Mesendoderm (in vitro differentiated cells): ENCODE measurements around the gene MYB.

Experiments used
- DNase-seq: peaks from one replicate; pipeline ENCODE4 v3.0.0; 2013
- H2AK5ac ChIP-seq: 2 replicates; pipeline ENCODE4 v1.6.1; 2013; ENCODE audit warnings: low read length, inconsistent platforms
- H2BK120ac ChIP-seq: 2 replicates; pipeline ENCODE4 v1.6.1; 2013; ENCODE audit warnings: low read depth, mild to moderate bottlenecking, low read length, moderate library complexity, mixed read lengths
- H2BK15ac ChIP-seq: replicated peaks from 2 replicates; pipeline ENCODE4 v1.6.1; 2013; ENCODE audit warnings: low read depth, mild to moderate bottlenecking, moderate library complexity
- H2BK5ac ChIP-seq: 2 replicates; pipeline ENCODE4 v1.6.1; 2013; ENCODE audit warnings: low read length, inconsistent platforms
- H3K18ac ChIP-seq: 2 replicates; pipeline ENCODE4 v1.6.1; 2013; ENCODE audit warnings: mild to moderate bottlenecking, low read length, mixed read lengths
- H3K23ac ChIP-seq: one replicate; pipeline ENCODE4 v1.6.1; 2013; ENCODE audit warnings: low read length
- H3K27ac ChIP-seq: 2 replicates; pipeline ENCODE4 v1.5.1; 2013; ENCODE audit warnings: low read depth, mild to moderate bottlenecking, inconsistent platforms, low read length, moderate library complexity
- H3K27me3 ChIP-seq: 2 replicates; pipeline ENCODE4 v1.6.1; 2013; ENCODE audit warnings: low read length, control low read depth, mild to moderate bottlenecking, inconsistent platforms; ENCODE audit not compliant: insufficient read depth, poor library complexity
- H3K36me3 ChIP-seq: 2 replicates; pipeline ENCODE4 v1.6.1; 2013; ENCODE audit warnings: low read length, inconsistent platforms; ENCODE audit not compliant: control insufficient read depth, insufficient read depth
- H3K4ac ChIP-seq: one replicate; pipeline ENCODE4 v1.6.1; 2013; ENCODE audit warnings: low read depth, mild to moderate bottlenecking, low read length, moderate library complexity
- H3K4me1 ChIP-seq: 2 replicates; pipeline ENCODE4 v1.6.1; 2013; ENCODE audit warnings: low read depth, low read length, inconsistent platforms; ENCODE audit not compliant: control insufficient read depth
- H3K4me2 ChIP-seq: 2 replicates; pipeline ENCODE4 v1.6.1; 2013; ENCODE audit warnings: low read length
- H3K4me3 ChIP-seq: 2 replicates; pipeline ENCODE4 v1.5.1; 2013; ENCODE audit warnings: mild to moderate bottlenecking, low read length
- H3K56ac ChIP-seq: one replicate; pipeline ENCODE4 v1.6.1; 2013; ENCODE audit warnings: low read length
- H3K79me1 ChIP-seq: 2 replicates; pipeline ENCODE4 v1.6.1; 2013; ENCODE audit warnings: low read length, inconsistent platforms
- H3K79me2 ChIP-seq: 2 replicates; pipeline ENCODE4 v1.6.1; 2013; ENCODE audit warnings: mild to moderate bottlenecking, low read length; ENCODE audit not compliant: control insufficient read depth, insufficient read depth
- H3K9ac ChIP-seq: 2 replicates; pipeline ENCODE4 v1.6.1; 2013; ENCODE audit warnings: low read length, inconsistent platforms
- H4K5ac ChIP-seq: one replicate; pipeline ENCODE4 v1.6.1; 2013; ENCODE audit warnings: low read length
- H4K8ac ChIP-seq: one replicate; pipeline ENCODE4 v1.6.1; 2013; ENCODE audit warnings: low read depth, mild to moderate bottlenecking, control low read depth, low read length, moderate library complexity
- WGBS: extraction: QIAGEN DNeasy Blood & Tissue Kit; methylation state at CpG from one replicate; pipeline ENCODE4 v1.1.7; 2013; ENCODE audit warnings: low lambda C conversion rate, missing lambda C conversion rate; ENCODE audit not compliant: insufficient coverage; ENCODE audit errors: extremely low coverage; 5-methylcytosine and 5-hydroxymethylcytosine counted together

MYB gene

GRCh38 chr6:135187372-135187771 lies 6.3 kb downstream of the MYB start:
- H3K4me3 ChIP-seq = no peak overlapping the region
- H3K27me3 ChIP-seq = peaks cover 10% of the 10 kb centered on the region
- no CpG with 5 or more reads among the region's 4 CpGs for WGBS
- no peaks in the 10 kb centered on the region for H3K36me3 ChIP-seq
- H3K9ac ChIP-seq = no peak overlapping the region
- DNase-seq = no peak
- H3K56ac ChIP-seq = no peak overlapping the region
- no peak overlapping the region for H2BK15ac ChIP-seq
- H3K4ac ChIP-seq = no peak overlapping the region
- H3K79me2 ChIP-seq = no peaks in the 10 kb centered on the region
- H3K4me2 ChIP-seq = no peak overlapping the region
- H2BK5ac ChIP-seq = no peak overlapping the region
- no peak overlapping the region for H4K8ac ChIP-seq
- no peak overlapping the region for H2BK120ac ChIP-seq
- H3K27ac ChIP-seq = no peak overlapping the region
- H3K23ac ChIP-seq = no peak overlapping the region
- H2AK5ac ChIP-seq = no peak overlapping the region
- H3K18ac ChIP-seq = no peak overlapping the region
- H4K5ac ChIP-seq = no peak overlapping the region
- H3K4me1 ChIP-seq = no peaks in the 10 kb centered on the region
- no peaks in the 10 kb centered on the region for H3K79me1 ChIP-seq

- no peaks in the 10 kb centered on the region for H3K79me2 ChIP-seq
- no peak overlapping the region for H2BK5ac ChIP-seq
- peaks cover under 1% of the 10 kb centered on the region for H3K27me3 ChIP-seq
- H3K18ac ChIP-seq = no peak overlapping the region
- H3K27ac ChIP-seq = no peak overlapping the region
- no peak overlapping the region for H3K9ac ChIP-seq
- DNase-seq = no peak
- no peak overlapping the region for H3K23ac ChIP-seq
- H3K36me3 ChIP-seq = no peaks in the 10 kb centered on the region
- no peak overlapping the region for H2BK120ac ChIP-seq
- no peak overlapping the region for H4K5ac ChIP-seq
- H2AK5ac ChIP-seq = no peak overlapping the region
- no peak overlapping the region for H3K4me2 ChIP-seq
- H4K8ac ChIP-seq = no peak overlapping the region
- no peaks in the 10 kb centered on the region for H3K79me1 ChIP-seq
- H3K4me3 ChIP-seq = no peak overlapping the region
- no peak overlapping the region for H3K4ac ChIP-seq
- H2BK15ac ChIP-seq = no peak overlapping the region
- H3K56ac ChIP-seq = no peak overlapping the region
- H3K4me1 ChIP-seq = no peaks in the 10 kb centered on the region
- WGBS = no CpG with 5 or more reads among the region's 2 CpGs
Measured at GRCh38 chr6:135188718-135189117, 7.6 kb downstream of the MYB start.

GRCh38 chr6:135189344-135189743 lies 8.2 kb downstream of the MYB start:
- no peak overlapping the region for H3K4me3 ChIP-seq
- H3K9ac ChIP-seq = no peak overlapping the region
- no peak overlapping the region for H2BK120ac ChIP-seq
- H3K23ac ChIP-seq = no peak overlapping the region
- H3K36me3 ChIP-seq = no peaks in the 10 kb centered on the region
- no peak overlapping the region for H3K4ac ChIP-seq
- no peak overlapping the region for H4K8ac ChIP-seq
- no peak overlapping the region for H2BK15ac ChIP-seq
- H3K27ac ChIP-seq = no peak overlapping the region
- no peak overlapping the region for H2AK5ac ChIP-seq
- H4K5ac ChIP-seq = no peak overlapping the region
- no peaks in the 10 kb centered on the region for H3K79me2 ChIP-seq
- H3K27me3 ChIP-seq = no peaks in the 10 kb centered on the region
- H3K56ac ChIP-seq = no peak overlapping the region
- H2BK5ac ChIP-seq = no peak overlapping the region
- no CpG with 5 or more reads among the region's 1 CpG for WGBS
- no peak overlapping the region for H3K18ac ChIP-seq
- H3K4me2 ChIP-seq = no peak overlapping the region
- no peaks in the 10 kb centered on the region for H3K4me1 ChIP-seq
- H3K79me1 ChIP-seq = no peaks in the 10 kb centered on the region
- DNase-seq = no peak

- H3K79me1 ChIP-seq = no peaks in the 10 kb centered on the region
- H3K56ac ChIP-seq = no peak overlapping the region
- no peak overlapping the region for H2BK5ac ChIP-seq
- H2AK5ac ChIP-seq = no peak overlapping the region
- no peaks in the 10 kb centered on the region for H3K4me1 ChIP-seq
- H3K4me3 ChIP-seq = no peak overlapping the region
- H3K4ac ChIP-seq = no peak overlapping the region
- H2BK120ac ChIP-seq = no peak overlapping the region
- no peaks in the 10 kb centered on the region for H3K79me2 ChIP-seq
- no peak overlapping the region for H4K5ac ChIP-seq
- H3K4me2 ChIP-seq = no peak overlapping the region
- no peak for DNase-seq
- no peak overlapping the region for H3K9ac ChIP-seq
- no peak overlapping the region for H2BK15ac ChIP-seq
- no peaks in the 10 kb centered on the region for H3K36me3 ChIP-seq
- no CpG with 5 or more reads among the region's 10 CpGs for WGBS
- no peak overlapping the region for H3K23ac ChIP-seq
- H3K27ac ChIP-seq = no peak overlapping the region
- H4K8ac ChIP-seq = no peak overlapping the region
- H3K27me3 ChIP-seq = no peaks in the 10 kb centered on the region
- H3K18ac ChIP-seq = no peak overlapping the region
Measured at GRCh38 chr6:135191508-135192255, 10.6 kb downstream of the MYB start.

GRCh38 chr6:135192256-135193174 lies 11.4 kb downstream of the MYB start:
- no peak overlapping the region for H2BK15ac ChIP-seq
- no peaks in the 10 kb centered on the region for H3K27me3 ChIP-seq
- no peak overlapping the region for H3K23ac ChIP-seq
- no peak overlapping the region for H4K5ac ChIP-seq
- H3K27ac ChIP-seq = no peak overlapping the region
- no peak for DNase-seq
- H3K4ac ChIP-seq = no peak overlapping the region
- H2BK5ac ChIP-seq = no peak overlapping the region
- no CpG with 5 or more reads among the region's 13 CpGs for whole genome bisulfite sequencing
- H2BK120ac ChIP-seq = no peak overlapping the region
- H3K4me2 ChIP-seq = no peak overlapping the region
- H3K79me1 ChIP-seq = no peaks in the 10 kb centered on the region
- no peak overlapping the region for H3K9ac ChIP-seq
- H3K4me3 ChIP-seq = no peak overlapping the region
- H2AK5ac ChIP-seq = no peak overlapping the region
- H3K56ac ChIP-seq = no peak overlapping the region
- H4K8ac ChIP-seq = no peak overlapping the region
- H3K79me2 ChIP-seq = no peaks in the 10 kb centered on the region
- no peaks in the 10 kb centered on the region for H3K36me3 ChIP-seq
- no peak overlapping the region for H3K18ac ChIP-seq
- no peaks in the 10 kb centered on the region for H3K4me1 ChIP-seq
